ENCODE measurements around the gene SLC17A3. TPM values are rescaled to one million over a fixed set of nuclear protein-coding genes. Genes with fewer than 3 reads are reported as not detected.

The SLC17A3 gene
- polyA plus RNA-seq, 1 experiment = 0.04 TPM

GRCh38 chr6:25918083-25918683, 44.1 kb upstream of the SLC17A3 start:
- no peak for TF ChIP-seq CTCF (IDR thresholded peaks at IDR 0.05; ENCODE audit: low read depth, low read length)
- H3K27ac ChIP-seq (ENCODE audit: low read depth, low read length) = no peak overlapping the region
- H3K27me3 ChIP-seq (ENCODE audit: control insufficient read depth, insufficient read depth, low read length) = no peaks in the 10 kb centered on the region
- CTCF ChIA-PET = no interaction called here
- POLR2A ChIA-PET = no interaction called here
- H3K4me3 ChIP-seq (ENCODE audit: low read depth, low read length) = no peak overlapping the region
- no peak for DNase-seq (ENCODE audit: low read depth, low spot score)
- H3K9me3 ChIP-seq (ENCODE audit: control insufficient read depth, insufficient read depth, low read length) = no peaks in the 10 kb centered on the region; the same call in 1 of the 2 replicates

DNA sequence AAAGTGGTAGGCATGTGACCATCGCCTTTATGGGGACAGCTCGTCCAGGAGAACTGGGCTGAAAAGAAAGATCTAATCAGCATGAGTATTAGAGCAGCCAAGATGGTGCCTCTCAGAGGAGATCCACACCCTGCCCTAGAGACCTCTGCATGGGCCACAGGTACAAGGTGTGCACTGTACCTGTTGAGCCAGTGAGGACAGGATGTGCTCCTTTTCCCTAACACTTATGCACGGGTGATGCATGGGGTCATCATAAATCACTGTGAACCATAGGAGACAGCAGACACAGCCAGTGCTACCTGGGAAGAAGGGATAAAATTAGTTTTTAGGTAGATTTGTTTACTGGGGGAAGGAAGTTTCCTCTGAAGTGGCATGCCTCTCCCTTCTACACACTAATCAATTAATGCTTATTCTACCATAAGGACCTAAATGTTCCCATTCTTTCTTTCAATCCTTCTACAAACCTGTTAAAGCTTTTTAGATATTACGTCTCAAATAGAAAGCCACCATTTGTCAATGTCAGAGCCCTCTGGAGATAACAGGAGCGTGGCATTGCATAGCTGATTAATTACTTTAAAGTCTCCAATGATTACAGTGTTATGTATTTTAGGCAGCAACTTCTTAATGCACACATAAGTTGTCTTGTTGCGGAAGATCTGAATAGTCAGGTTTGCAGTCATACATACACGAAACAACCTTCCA, 42.9 kb upstream of the SLC17A3 start:
- POLR2A ChIA-PET = no interaction called here
- H3K27me3 ChIP-seq (ENCODE audit: control insufficient read depth, insufficient read depth, low read length) = no peaks in the 10 kb centered on the region
- CTCF ChIA-PET = interaction anchor here (0.6 kb wide), 1 partner anchor 194 kb away, joined by 5 read pairs; no protein-coding TSS in a partner anchor
- no peaks in the 10 kb centered on the region; the same call in 1 of the 2 replicates for H3K9me3 ChIP-seq (ENCODE audit: control insufficient read depth, insufficient read depth, low read length)
- no peak overlapping the region for H3K27ac ChIP-seq (ENCODE audit: low read depth, low read length)
- H3K4me3 ChIP-seq (ENCODE audit: low read depth, low read length) = no peak overlapping the region
- TF ChIP-seq CTCF (IDR thresholded peaks at IDR 0.05; ENCODE audit: low read depth, low read length) = no peak
- no peak for DNase-seq (ENCODE audit: low read depth, low spot score)

GRCh38 chr6:25916330-25916729, 42.3 kb upstream of the SLC17A3 start:
- no peaks in the 10 kb centered on the region; the same call in 1 of the 2 replicates for H3K9me3 ChIP-seq (ENCODE audit: control insufficient read depth, insufficient read depth, low read length)
- no peak overlapping the region for H3K27ac ChIP-seq (ENCODE audit: low read depth, low read length)
- no peak overlapping the region for H3K4me3 ChIP-seq (ENCODE audit: low read depth, low read length)
- no peak for DNase-seq (ENCODE audit: low read depth, low spot score)
- ChIA-PET CTCF (no interaction called here), POLR2A (no interaction called here)
- TF ChIP-seq CTCF (IDR thresholded peaks at IDR 0.05; ENCODE audit: low read depth, low read length) = no peak
- no peaks in the 10 kb centered on the region for H3K27me3 ChIP-seq (ENCODE audit: control insufficient read depth, insufficient read depth, low read length)

DNA sequence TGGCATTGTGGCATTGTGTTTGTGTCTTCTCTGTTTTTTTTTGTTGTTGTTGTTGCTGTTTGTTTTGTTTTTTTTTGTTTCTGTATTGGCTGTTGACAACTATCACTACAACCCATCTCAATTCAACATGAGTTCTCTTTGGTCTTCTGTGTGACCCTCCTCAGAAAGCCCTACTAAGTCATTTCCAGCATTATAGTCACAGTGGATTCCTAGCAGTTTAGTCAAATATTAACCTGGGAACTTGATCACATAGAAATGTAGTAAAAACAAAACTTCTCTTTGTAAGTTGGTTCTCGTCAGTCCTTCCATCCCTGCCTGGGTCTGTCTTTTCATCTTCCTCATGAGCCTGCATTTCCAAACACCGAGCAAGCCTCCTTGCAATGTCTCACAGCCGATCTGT, 39.7 kb upstream of the SLC17A3 start:
- no peak overlapping the region for H3K27ac ChIP-seq (ENCODE audit: low read depth, low read length)
- H3K27me3 ChIP-seq (ENCODE audit: control insufficient read depth, insufficient read depth, low read length) = no peaks in the 10 kb centered on the region
- CTCF ChIA-PET = interaction anchor here (0.6 kb wide), 1 partner anchor 125 kb away, joined by 3 read pairs; no protein-coding TSS in a partner anchor
- TF ChIP-seq CTCF (IDR thresholded peaks at IDR 0.05; ENCODE audit: low read depth, low read length) = no peak
- no peak overlapping the region for H3K4me3 ChIP-seq (ENCODE audit: low read depth, low read length)
- no peaks in the 10 kb centered on the region for H3K9me3 ChIP-seq (ENCODE audit: control insufficient read depth, insufficient read depth, low read length)
- no peak for DNase-seq (ENCODE audit: low read depth, low spot score)
- POLR2A ChIA-PET = no interaction called here

DNA sequence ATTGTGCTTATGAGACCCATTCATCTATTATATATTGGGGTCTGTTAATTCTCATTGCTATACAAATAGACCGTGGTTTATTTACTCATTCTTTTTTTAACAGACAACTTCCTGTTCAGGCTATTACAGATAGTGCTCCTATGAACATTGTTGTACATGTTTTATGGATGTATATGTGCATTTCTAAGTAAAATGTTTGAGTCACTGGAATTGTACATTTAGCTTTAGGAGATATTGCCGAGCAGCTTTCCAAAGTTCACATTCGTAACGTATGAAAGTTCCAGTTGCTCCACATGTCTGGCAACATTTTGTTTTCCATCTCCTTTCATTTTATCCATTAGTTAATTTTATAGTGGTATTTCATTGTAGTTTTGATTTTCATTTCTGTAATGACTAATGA, 37.3 kb upstream of the SLC17A3 start:
- CTCF ChIA-PET = no interaction called here

More for the DNA sequence above, 37.3 kb upstream of the SLC17A3 start:
- no peak for TF ChIP-seq CTCF (IDR thresholded peaks at IDR 0.05; ENCODE audit: low read depth, low read length)
- Histone ChIP-seq H3K4me3 (ENCODE audit: low read depth, low read length) (no peak overlapping the region), H3K27me3 (ENCODE audit: control insufficient read depth, insufficient read depth, low read length) (no peaks in the 10 kb centered on the region), H3K27ac (ENCODE audit: low read depth, low read length) (no peak overlapping the region), H3K9me3 (ENCODE audit: control insufficient read depth, insufficient read depth, low read length) (no peaks in the 10 kb centered on the region)
- POLR2A ChIA-PET = no interaction called here
- DNase-seq (ENCODE audit: low read depth, low spot score) = no peak
